GM12873 (cell line): ENCODE results near the gene MYRIP.

ENCODE experiments used
- CTCF ChIP-seq: IDR thresholded peaks from 2 replicates; pipeline ENCODE4 v1.5.1; 2012; ENCODE audit warnings: low read depth, mild to moderate bottlenecking, moderate library complexity, low read length, control low read depth; ENCODE audit not compliant: insufficient read depth; ENCODE audit errors: missing control alignments

MYRIP gene

GRCh38 chr3:39809181-39809994, at the start of gene MYRIP:
Gene MYRIP (plus strand): TSS chr3:39809609. CDS start chr3:39900817, 91,208 bp downstream.
- no peak for TF ChIP-seq CTCF

- no peak for TF ChIP-seq CTCF
Observed at GRCh38 chr3:39760325-39760724, 49.1 kb upstream of the MYRIP start.

- no peak for TF ChIP-seq CTCF
Observed at GRCh38 chr3:39762537-39763070, 46.8 kb upstream of the MYRIP start.

- TF ChIP-seq CTCF = no peak
Observed at GRCh38 chr3:39763390-39763789, 46.0 kb upstream of the MYRIP start.

- TF ChIP-seq CTCF = no peak
Observed at GRCh38 chr3:39765575-39765974, 43.8 kb upstream of the MYRIP start.

- TF ChIP-seq CTCF = no peak
Observed at GRCh38 chr3:39766433-39766832, 43.0 kb upstream of the MYRIP start.

- TF ChIP-seq CTCF = no peak
Observed at GRCh38 chr3:39779511-39780230, 29.7 kb upstream of the MYRIP start.
